ENCODE data around the gene C16orf90.
A peak's percentile ranks its signal among the peaks of the same experiment; 100 is the strongest.

Gene C16orf90

DNA sequence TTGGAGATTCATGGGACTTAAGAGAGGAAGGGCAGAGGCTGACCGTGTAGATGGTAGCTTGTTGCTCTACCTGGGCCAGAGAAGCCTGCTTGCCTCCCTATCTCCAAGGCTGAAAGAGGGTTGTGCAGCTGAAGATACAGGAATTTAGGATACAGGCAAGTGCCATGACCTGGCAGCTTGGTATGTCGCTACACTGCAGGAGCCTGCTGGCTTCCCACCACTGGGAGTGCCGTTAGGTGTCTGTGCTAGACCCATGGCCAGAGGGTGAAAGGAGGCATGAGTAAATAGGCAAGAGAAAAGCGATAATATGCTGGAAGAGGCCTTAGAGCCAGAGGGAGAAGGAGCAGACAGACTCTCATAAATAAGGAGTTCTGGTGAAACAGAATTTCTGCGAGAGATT is 41.2 kb downstream of the C16orf90 start:
- Histone ChIP-seq H3K9me3 (no peaks in the 10 kb centered on the region), H3K4me1 (peaks cover 2% of the 10 kb centered on the region), H3K4me3 (ENCODE audit: low read depth, low read length) (no peak overlapping the region), H3K36me3 (no peaks in the 10 kb centered on the region; the same call in 1 of the 2 replicates), H3K27me3 (no peaks in the 10 kb centered on the region)
- DNase-seq = no peak
- TF ChIP-seq, protein P1, sequence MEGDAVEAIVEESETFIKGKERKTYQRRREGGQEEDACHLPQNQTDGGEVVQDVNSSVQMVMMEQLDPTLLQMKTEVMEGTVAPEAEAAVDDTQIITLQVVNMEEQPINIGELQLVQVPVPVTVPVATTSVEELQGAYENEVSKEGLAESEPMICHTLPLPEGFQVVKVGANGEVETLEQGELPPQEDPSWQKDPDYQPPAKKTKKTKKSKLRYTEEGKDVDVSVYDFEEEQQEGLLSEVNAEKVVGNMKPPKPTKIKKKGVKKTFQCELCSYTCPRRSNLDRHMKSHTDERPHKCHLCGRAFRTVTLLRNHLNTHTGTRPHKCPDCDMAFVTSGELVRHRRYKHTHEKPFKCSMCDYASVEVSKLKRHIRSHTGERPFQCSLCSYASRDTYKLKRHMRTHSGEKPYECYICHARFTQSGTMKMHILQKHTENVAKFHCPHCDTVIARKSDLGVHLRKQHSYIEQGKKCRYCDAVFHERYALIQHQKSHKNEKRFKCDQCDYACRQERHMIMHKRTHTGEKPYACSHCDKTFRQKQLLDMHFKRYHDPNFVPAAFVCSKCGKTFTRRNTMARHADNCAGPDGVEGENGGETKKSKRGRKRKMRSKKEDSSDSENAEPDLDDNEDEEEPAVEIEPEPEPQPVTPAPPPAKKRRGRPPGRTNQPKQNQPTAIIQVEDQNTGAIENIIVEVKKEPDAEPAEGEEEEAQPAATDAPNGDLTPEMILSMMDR (IDR thresholded peaks at IDR 0.05; ENCODE audit: low read depth, low read length) = no peak

GRCh38 chr16:3444032-3444388 is 51.3 kb downstream of the C16orf90 start:
- H3K9me3 ChIP-seq = no peaks in the 10 kb centered on the region
- H3K4me1 ChIP-seq = no peaks in the 10 kb centered on the region
- H3K4me3 ChIP-seq (ENCODE audit: low read depth, low read length) = peak overlapping the region; percentile 83
- TF ChIP-seq, protein P1 (IDR thresholded peaks at IDR 0.05; ENCODE audit: low read depth, low read length) = no peak
- peaks cover 5% of the 10 kb centered on the region; the same call in 1 of the 2 replicates for H3K36me3 ChIP-seq
- DNase-seq = peak; percentile 35
- H3K27me3 ChIP-seq = peaks cover 4% of the 10 kb centered on the region
